ENCODE results near the gene SLC16A7. TPM values are rescaled to one million over a fixed set of nuclear protein-coding genes. Genes with fewer than 3 reads are reported as not detected.

The SLC16A7 gene
- total and polyA plus RNA-seq, 2 of the 8 experiments (the other 6 are each of a cell fraction or from before 2014, with no cell fraction given), result 0.74 to 4.3 TPM

GRCh38 chr12:59629890-59630289 lies 34.1 kb downstream of the SLC16A7 start:
- no peak overlapping the region for H3K27ac ChIP-seq (ENCODE audit: low read depth, low read length)
- H3K36me3 ChIP-seq (ENCODE audit: control insufficient read depth in 2 of 4, insufficient read depth in 4 of 4, low read length in 3 of 4), result no peaks in the 10 kb centered on the region
- no peak overlapping the region for H3K9ac ChIP-seq (replicated peaks in 1 of 4; ENCODE audit: extremely low read depth in 1 of 4, low read depth in 3 of 4, low read length in 3 of 4)
- no peaks in the 10 kb centered on the region for H3K79me1 ChIP-seq (ENCODE audit: low read depth, low read length)
- no peak for FAIRE-seq
- no peak overlapping the region for H3K18ac ChIP-seq (ENCODE audit: extremely low read depth, low read length)
- no peak overlapping the region for H2BK15ac ChIP-seq (ENCODE audit: low read length)
- H2AFZ ChIP-seq (ENCODE audit: low read length), result no peak overlapping the region
- no peak overlapping the region for H4K5ac ChIP-seq (ENCODE audit: insufficient read length, low read depth, low read length)
- CTCF ChIA-PET (ENCODE audit: partially characterized antibody), result interaction anchor here (1.4 kb wide), 1 partner anchor 43 kb away, joined by 4 read pairs; no protein-coding TSS in a partner anchor
- no peak overlapping the region for H3K4me2 ChIP-seq (ENCODE audit: insufficient read depth in 1 of 2, low read depth in 2 of 2, low read length in 2 of 2)
- H3K9me3 ChIP-seq (ENCODE audit: insufficient read depth in 2 of 2, low read depth in 1 of 2, low read length in 1 of 2), result no peaks in the 10 kb centered on the region
- no peak overlapping the region for H3K4me3 ChIP-seq (ENCODE audit: extremely low read depth in 1 of 4, insufficient read depth in 2 of 4, low read depth in 3 of 4, low read length in 4 of 4)
- no peak overlapping the region for H2BK12ac ChIP-seq (ENCODE audit: low read depth, low read length)
- POLR2A ChIA-PET (ENCODE audit: partially characterized antibody), result no interaction called here
- H2AK5ac ChIP-seq (ENCODE audit: low read depth, low read length), result no peak overlapping the region
- no peak overlapping the region for H2BK5ac ChIP-seq (ENCODE audit: low read depth, low read length)
- 95% methylated on average over 3 of the region's 3 CpGs; no CpG with 5 or more reads in 1 of the 2 experiments for WGBS, 2 experiments (ENCODE audit: extremely low coverage in 1 of 2, insufficient coverage in 1 of 2, insufficient read length in 1 of 2, insufficient replicate concordance in 2 of 2, low coverage in 1 of 2, low lambda C conversion rate in 2 of 2, missing lambda C conversion rate in 1 of 2)
- no peak overlapping the region for H3K23ac ChIP-seq (ENCODE audit: insufficient read length)
- H3K14ac ChIP-seq (ENCODE audit: insufficient read length), result no peak overlapping the region
- H3K79me2 ChIP-seq (ENCODE audit: control insufficient read depth in 1 of 2, insufficient read depth in 2 of 2, low read length in 2 of 2), result no peaks in the 10 kb centered on the region
- H3K4me1 ChIP-seq (replicated peaks in 1 of 4; ENCODE audit: control insufficient read depth in 3 of 4, insufficient read depth in 4 of 4, low read length in 3 of 4), result no peaks in the 10 kb centered on the region
- H3K27me3 ChIP-seq (replicated peaks in 1 of 4; ENCODE audit: control insufficient read depth in 3 of 4, extremely low read depth in 1 of 4, insufficient read depth in 3 of 4, low read length in 3 of 4), result no peaks in the 10 kb centered on the region
- no peak overlapping the region for H4K8ac ChIP-seq (ENCODE audit: extremely low read depth, insufficient read depth, low read length)
- H4K20me1 ChIP-seq (replicated peaks in 1 of 2; ENCODE audit: control insufficient read depth in 1 of 2, insufficient read depth in 2 of 2, low read length in 2 of 2), result no peaks in the 10 kb centered on the region
- no peak overlapping the region for H2BK120ac ChIP-seq (replicated peaks; ENCODE audit: low read depth, low read length)
- H3K23me2 ChIP-seq (ENCODE audit: low read depth, low read length), result no peaks in the 10 kb centered on the region; the same call in 1 of the 2 replicates
- no peak overlapping the region for H2BK20ac ChIP-seq (ENCODE audit: low read length)
- no peak overlapping the region for H3K4ac ChIP-seq (replicated peaks; ENCODE audit: insufficient read length, low read depth, low read length)
- no peak overlapping the region for H4K91ac ChIP-seq (replicated peaks; ENCODE audit: insufficient read length, low read length)
- H3K56ac ChIP-seq (replicated peaks; ENCODE audit: insufficient read length, low read depth, low read length), result no peak overlapping the region
- DNase-seq (ENCODE audit: low read depth in 1 of 2, low spot score in 2 of 2), result no peak
- TF ChIP-seq TEAD4 (IDR thresholded peaks at IDR 0.05; ENCODE audit: low read depth, low read length) (no peak), ASH2L (IDR thresholded peaks at IDR 0.05; ENCODE audit: low read length) (no peak)

Data from H1 (cell line).